Smooth muscle cell (in vitro differentiated cells): Measurements from ENCODE around the gene HEATR5A. TPM values are rescaled to one million over a fixed set of nuclear protein-coding genes. Genes with fewer than 3 reads are reported as not detected.
"Not testable (repeated sequence)": the region's sequence is repeated elsewhere in the genome, so short reads cannot be mapped to it uniquely, and the experiment has no call there.

ENCODE experiments used
- DNase-seq: peaks from one replicate; lab custom pipeline; 2025; ENCODE audit not compliant: unreplicated experiment; lab: John Stamatoyannopoulos, UW
- H2AFZ ChIP-seq: fragments of 200-600 bp; sonication (generic); 2 replicates; pipeline ENCODE4 v1.6.0; 2016; ENCODE audit warnings: antibody characterized with exemption, low read depth, mild to moderate bottlenecking
- H3F3A ChIP-seq: fragments of 200-600 bp; sonication (generic); 2 replicates; pipeline ENCODE4 v1.6.0; 2017; ENCODE audit warnings: antibody characterized with exemption, low read depth
- H3K27ac ChIP-seq: fragments of 200-600 bp; sonication (generic); 2 replicates; pipeline ENCODE4 v1.5.1; 2016; ENCODE audit warnings: low read depth, mild to moderate bottlenecking
- H3K27me3 ChIP-seq: fragments of 200-600 bp; sonication (generic); 2 replicates; pipeline ENCODE4 v1.6.1; 2016; ENCODE audit warnings: low read depth, mild to moderate bottlenecking
- H3K36me3 ChIP-seq: fragments of 200-600 bp; sonication (generic); 2 replicates; pipeline ENCODE4 v1.5.1; 2016; ENCODE audit warnings: low read depth
- H3K4me1 ChIP-seq: fragments of 200-600 bp; sonication (generic); 2 replicates; pipeline ENCODE4 v1.5.1; 2016; ENCODE audit warnings: low read depth
- H3K4me2 ChIP-seq: fragments of 200-600 bp; sonication (generic); 2 replicates; pipeline ENCODE4 v1.6.0; 2016; ENCODE audit warnings: mild to moderate bottlenecking
- H3K4me3 ChIP-seq: fragments of 200-600 bp; sonication (generic); 2 replicates; pipeline ENCODE4 v1.5.1; 2016; ENCODE audit warnings: mild to moderate bottlenecking
- H3K79me2 ChIP-seq: fragments of 200-600 bp; sonication (generic); 2 replicates; pipeline ENCODE4 v1.6.0; 2016; ENCODE audit warnings: low read depth, mild to moderate bottlenecking
- H3K9ac ChIP-seq: fragments of 200-600 bp; sonication (generic); 2 replicates; pipeline ENCODE4 v1.6.0; 2016; ENCODE audit warnings: low read depth
- H3K9me3 ChIP-seq: fragments of 200-600 bp; sonication (generic); replicated peaks from 2 replicates; pipeline ENCODE4 v1.5.1; 2016; ENCODE audit warnings: low read depth
- H4K20me1 ChIP-seq: fragments of 200-600 bp; sonication (generic); 2 replicates; pipeline ENCODE4 v1.6.0; 2016; ENCODE audit warnings: low read depth
- CTCF ChIP-seq: fragments of 200-600 bp; sonication (generic); IDR thresholded peaks from 2 replicates; pipeline ENCODE4 v1.5.1; 2017; ENCODE audit warnings: borderline replicate concordance, mild to moderate bottlenecking, antibody characterized with exemption; ENCODE audit not compliant: insufficient read depth, poor library complexity, severe bottlenecking
- WGBS: methylation state at CpG from one replicate; pipeline ENCODE4 v1.1.7; 2016; ENCODE audit warnings: low lambda C conversion rate; 5-methylcytosine and 5-hydroxymethylcytosine counted together
- polyA plus RNA-seq: library from polyadenylated mRNA; unstranded; fragments of >200 nt; fragmentation: Nextera tagmentation; extraction: Ambion mirVana; gene quantifications from 2 replicates; pipeline ENCODE4 v1.2.1, GENCODE V29; 2016
- total RNA-seq: library from RNA; depleted of rRNA; stranded (reverse); fragments of >200 nt; gene quantifications from 2 replicates; pipeline ENCODE4 v1.2.3, GENCODE V29; 2014

Gene HEATR5A
- total and polyA plus RNA-seq, 2 experiments from 2014 or later: 28.5 to 49.8 TPM

GRCh38 chr14:31320216-31320615 lies 100.1 kb downstream of the HEATR5A start:
- H3K4me2 ChIP-seq: no peak overlapping the region
- H4K20me1 ChIP-seq: no peaks in the 10 kb centered on the region
- no peak overlapping the region for H2AFZ ChIP-seq
- no peak for DNase-seq
- no peaks in the 10 kb centered on the region for H3F3A ChIP-seq
- no peaks in the 10 kb centered on the region for H3K79me2 ChIP-seq
- no peaks in the 10 kb centered on the region for H3K4me1 ChIP-seq
- H3K9ac ChIP-seq: no peak overlapping the region
- no peaks in the 10 kb centered on the region for H3K9me3 ChIP-seq
- no peak for TF ChIP-seq CTCF
- no peak overlapping the region for H3K27ac ChIP-seq
- WGBS: 96% methylated on average over 6 of the region's 6 CpGs
- no peaks in the 10 kb centered on the region for H3K27me3 ChIP-seq
- no peak overlapping the region for H3K4me3 ChIP-seq
- H3K36me3 ChIP-seq: peaks cover 5% of the 10 kb centered on the region

GRCh38 chr14:31319701-31320100 lies 100.6 kb downstream of the HEATR5A start:
- H3K9ac ChIP-seq: no peak overlapping the region
- no peak for TF ChIP-seq CTCF
- H3K36me3 ChIP-seq: peaks cover 5% of the 10 kb centered on the region
- no peaks in the 10 kb centered on the region for H3K9me3 ChIP-seq
- no peaks in the 10 kb centered on the region for H3K79me2 ChIP-seq
- over 99% methylated on average over 5 of the region's 5 CpGs for WGBS
- H3K4me2 ChIP-seq: no peak overlapping the region
- no peaks in the 10 kb centered on the region for H3F3A ChIP-seq
- no peak overlapping the region for H3K27ac ChIP-seq
- no peak overlapping the region for H2AFZ ChIP-seq
- no peaks in the 10 kb centered on the region for H4K20me1 ChIP-seq
- no peaks in the 10 kb centered on the region for H3K27me3 ChIP-seq
- H3K4me1 ChIP-seq: no peaks in the 10 kb centered on the region
- no peak overlapping the region for H3K4me3 ChIP-seq
- DNase-seq: no peak

- no peak for TF ChIP-seq CTCF
- Histone ChIP-seq H3K36me3 (peaks cover 22% of the 10 kb centered on the region), H3K4me3 (no peak overlapping the region), H3F3A (no peaks in the 10 kb centered on the region), H3K79me2 (no peaks in the 10 kb centered on the region), H4K20me1 (no peaks in the 10 kb centered on the region), H3K9me3 (no peaks in the 10 kb centered on the region), H2AFZ (no peak overlapping the region), H3K4me1 (no peaks in the 10 kb centered on the region), H3K9ac (no peak overlapping the region), H3K27ac (no peak overlapping the region), H3K27me3 (no peaks in the 10 kb centered on the region), H3K4me2 (no peak overlapping the region)
- 100% methylated on average over 1 of the region's 1 CpG for WGBS
- no peak for DNase-seq
These were observed 107.4 kb downstream of the HEATR5A start for GRCh38 chr14:31312934-31313333.

GRCh38 chr14:31312370-31312769 lies 108.0 kb downstream of the HEATR5A start:
- not testable (repeated sequence) for H3K27me3 ChIP-seq, DNase-seq, H4K20me1 ChIP-seq, H3F3A ChIP-seq, H3K79me2 ChIP-seq, H3K9ac ChIP-seq, H3K4me2 ChIP-seq, H2AFZ ChIP-seq, H3K9me3 ChIP-seq, H3K4me1 ChIP-seq, H3K4me3 ChIP-seq, H3K27ac ChIP-seq
- peaks cover 27% of the 10 kb centered on the region for H3K36me3 ChIP-seq
- 96% methylated on average over 6 of the region's 6 CpGs for WGBS
